HepG2 (cell line): ENCODE results near the gene MRPS7. TPM values are rescaled to one million over a fixed set of nuclear protein-coding genes. Genes with fewer than 3 reads are reported as not detected.

Experiments used
- ATRX ChIP-seq: sonication (generic); formaldehyde crosslinking; IDR thresholded peaks from 2 replicates; pipeline ENCODE4 v1.4.0; 2020; ENCODE audit warnings: missing genetic modification reagents, borderline replicate concordance
- FOXJ3 ChIP-seq: sonication (generic); formaldehyde crosslinking; IDR thresholded peaks from 2 replicates; pipeline ENCODE4 v1.4.0; 2020; ENCODE audit warnings: missing genetic modification reagents, mild to moderate bottlenecking, borderline replicate concordance
- GABPB1 ChIP-seq: IDR thresholded peaks from 2 replicates; pipeline ENCODE4 v1.6.1; 2016; ENCODE audit warnings: mild to moderate bottlenecking, missing genetic modification reagents, moderate library complexity, missing compliant biosample characterization
- HMG20A ChIP-seq: IDR thresholded peaks from 2 replicates; pipeline ENCODE4 v1.6.1; 2016; ENCODE audit warnings: borderline replicate concordance
- HNF4G ChIP-seq, 2 experiments: sonication (generic) in 1 of 2; formaldehyde crosslinking in 1 of 2; IDR thresholded peaks; 2 replicates each; pipeline versions ENCODE4 v1.4.0 to v1.6.1; 2011 to 2020; ENCODE audit warnings: borderline replicate concordance in 2 of 2, low read depth in 2 of 2, mild to moderate bottlenecking in 2 of 2, low read length in 1 of 2, missing genetic modification reagents in 1 of 2, moderate library complexity in 1 of 2
- HOXA5 ChIP-seq: sonication (generic); formaldehyde crosslinking; IDR thresholded peaks from 2 replicates; pipeline ENCODE4 v1.4.0; 2020; ENCODE audit warnings: missing genetic modification reagents
- ISX ChIP-seq: sonication (generic); formaldehyde crosslinking; conservative IDR thresholded peaks from 2 replicates; pipeline ENCODE4 v1.5.0; 2020; ENCODE audit warnings: missing genetic modification reagents
- KLF13 ChIP-seq: sonication (generic); formaldehyde crosslinking; IDR thresholded peaks from 2 replicates; pipeline ENCODE4 v1.4.0; 2020; ENCODE audit warnings: mild to moderate bottlenecking, missing genetic modification reagents
- MLLT10 ChIP-seq: sonication (generic); formaldehyde crosslinking; IDR thresholded peaks from 2 replicates; pipeline ENCODE4 v1.4.0; 2020; ENCODE audit warnings: missing genetic modification reagents
- MTF1 ChIP-seq: sonication (generic); formaldehyde crosslinking; IDR thresholded peaks from 2 replicates; pipeline ENCODE4 v1.5.0; 2020; ENCODE audit warnings: missing genetic modification reagents
- POGZ ChIP-seq: sonication (generic); formaldehyde crosslinking; IDR thresholded peaks from 2 replicates; pipeline ENCODE4 v1.4.0; 2020; ENCODE audit warnings: mild to moderate bottlenecking, missing genetic modification reagents
- PREB ChIP-seq: sonication (generic); formaldehyde crosslinking; IDR thresholded peaks from 2 replicates; pipeline ENCODE4 v1.4.0; 2020; ENCODE audit warnings: missing genetic modification reagents
- RNF2 ChIP-seq: fragments of 450-650 bp; conservative IDR thresholded peaks from 2 replicates; pipeline ENCODE4 v1.6.1; 2016; ENCODE audit warnings: low read depth
- STAT6 ChIP-seq: sonication (generic); formaldehyde crosslinking; IDR thresholded peaks from 2 replicates; pipeline ENCODE4 v1.4.0; 2020; ENCODE audit warnings: missing genetic modification reagents, mild to moderate bottlenecking, borderline replicate concordance
- YEATS2 ChIP-seq: sonication (generic); formaldehyde crosslinking; IDR thresholded peaks from 2 replicates; pipeline ENCODE4 v1.4.0; 2020; ENCODE audit warnings: missing genetic modification reagents, borderline replicate concordance
- ZNF614 ChIP-seq: IDR thresholded peaks from 2 replicates; pipeline ENCODE4 v1.6.1; 2018; ENCODE audit warnings: missing biosample characterization, missing genetic modification reagents, inconsistent platforms, borderline replicate concordance
- ZNF619 ChIP-seq: sonication (generic); formaldehyde crosslinking; IDR thresholded peaks from 2 replicates; pipeline ENCODE4 v1.4.0; 2020; ENCODE audit warnings: mild to moderate bottlenecking, missing genetic modification reagents
- ZNF773 ChIP-seq: sonication (generic); formaldehyde crosslinking; IDR thresholded peaks from 2 replicates; pipeline ENCODE4 v1.4.0; 2020; ENCODE audit warnings: missing genetic modification reagents, borderline replicate concordance
- polyA plus RNA-seq, 8 experiments: library from polyadenylated mRNA; depleted of rRNA in 3 of 8; stranded (reverse) in 7 of 8; unstranded in 1 of 8; fragments of >200 nt; fragmentation: Illumina TruSeq in 4 of 8; extraction: Trizol in 4 of 8; gene quantifications; 2 replicates each; pipeline versions ENCODE4 v1.2.1 to v1.2.3, GENCODE V29; 2011 to 2016; ENCODE audit warnings: low read depth in 4 of 8, missing spikeins in 1 of 8, mixed read lengths in 1 of 8; ENCODE audit not compliant: insufficient read depth in 1 of 8
- total RNA-seq, 5 experiments: library from RNA; depleted of rRNA; stranded (reverse); fragments of >200 nt; fragmentation: Illumina TruSeq; extraction: Trizol; gene quantifications; 2 replicates each; pipeline ENCODE4 v1.2.3, GENCODE V29; 2016; ENCODE audit warnings: low read depth in 1 of 5

Gene MRPS7
- total and polyA plus RNA-seq, 2 of the 13 experiments (the other 11 are each of a cell fraction or from before 2014, with no cell fraction given) = 97.0 to 162 TPM

- TF ChIP-seq ISX (CRISPR knock-in tag) (no peak), PREB (CRISPR knock-in tag) (no peak), MTF1 (CRISPR knock-in tag) (no peak), KLF13 (CRISPR knock-in tag) (no peak), ZNF773 (CRISPR knock-in tag) (no peak), FOXJ3 (CRISPR knock-in tag) (peak; percentile 90; the same call in 1 of the 2 replicates), HNF4G (IDR thresholded peaks at IDR 0.05; ENCODE audit: borderline replicate concordance, low read depth, low read length) (peak; percentile 96), HNF4G (CRISPR knock-in tag; IDR thresholded peaks at IDR 0.05; ENCODE audit: borderline replicate concordance, low read depth) (peak; percentile 91), YEATS2 (CRISPR knock-in tag) (0 out of 2 replicates have a peak, but pooled peaks have one; percentile 74), RNF2 (no peak), POGZ (no peak; the same call in 1 of the 2 replicates), STAT6 (CRISPR knock-in tag) (peak; percentile 90), MLLT10 (CRISPR knock-in tag) (no peak), HMG20A (CRISPR knock-in tag) (peak; percentile 88), ZNF614 (CRISPR knock-in tag) (peak; percentile 78; the same call in 1 of the 2 replicates), ZNF619 (0 out of 2 replicates have a peak, but pooled peaks have one; percentile 40), ATRX (CRISPR knock-in tag) (no peak), GABPB1 (CRISPR knock-in tag) (peak; percentile 3; the same call in 1 of the 2 replicates), HOXA5 (CRISPR knock-in tag) (peak; percentile 70; the same call in 1 of the 2 replicates)
These were observed 33.8 kb downstream of the MRPS7 start (continued) for GRCh38 chr17:75295201-75296158.
